ENCODE data around the gene AGO1. TPM values are rescaled to one million over a fixed set of nuclear protein-coding genes. Genes with fewer than 3 reads are reported as not detected.
"Not testable (repeated sequence)": the region's sequence is repeated elsewhere in the genome, so short reads cannot be mapped to it uniquely, and the experiment has no call there.

The AGO1 gene
- total RNA-seq, 2 donors from 2014 or later: 5.6 to 13.2 TPM

- TF ChIP-seq POLR2A (IDR thresholded peaks at IDR 0.05) (no peak), CTCF (IDR thresholded peaks at IDR 0.05) (no peak)
- no peak overlapping the region for H3K4me3 ChIP-seq
- 87 to 100% methylated on average over 1 of the region's 1 CpG for WGBS, 2 donors
- H3K9me3 ChIP-seq: no peaks in the 10 kb centered on the region
- no peak for DNase-seq
- no peak overlapping the region for H3K27ac ChIP-seq
- H3K36me3 ChIP-seq (replicated peaks in 1 of 2; ENCODE audit: insufficient read depth in 1 of 2, low read depth in 2 of 2): peaks cover 0 to 3% of the 10 kb centered on the region in 2 donors
- no peaks in the 10 kb centered on the region for H3K4me1 ChIP-seq
- no peaks in the 10 kb centered on the region for H3K27me3 ChIP-seq
- intact Hi-C loops (cut with DNase I): no loop called here
- no peak for ATAC-seq
These were observed 85.4 kb downstream of the AGO1 start for GRCh38 chr1:35968396-35968795.

GRCh38 chr1:35971601-35972000, 88.6 kb downstream of the AGO1 start:
- H3K27ac ChIP-seq: no peak overlapping the region
- H3K27me3 ChIP-seq: no peaks in the 10 kb centered on the region
- ATAC-seq: no peak
- DNase-seq: no peak
- 89 to 92% methylated on average over 2 of the region's 2 CpGs for WGBS, 2 donors
- no peak overlapping the region for H3K4me3 ChIP-seq
- H3K36me3 ChIP-seq (replicated peaks in 1 of 2; ENCODE audit: insufficient read depth in 1 of 2, low read depth in 2 of 2): peaks cover 5 to 9% of the 10 kb centered on the region in 2 donors
- H3K9me3 ChIP-seq: no peaks in the 10 kb centered on the region
- TF ChIP-seq CTCF (IDR thresholded peaks at IDR 0.05) (no peak), POLR2A (IDR thresholded peaks at IDR 0.05) (no peak)
- no peaks in the 10 kb centered on the region for H3K4me1 ChIP-seq
- intact Hi-C loops (cut with DNase I): no loop called here

GRCh38 chr1:35972631-35973030, 89.6 kb downstream of the AGO1 start:
- H3K36me3 ChIP-seq (replicated peaks in 1 of 2; ENCODE audit: insufficient read depth in 1 of 2, low read depth in 2 of 2); H3K9me3 ChIP-seq; H3K4me3 ChIP-seq; H3K27me3 ChIP-seq; H3K4me1 ChIP-seq; intact Hi-C loops (cut with DNase I); ATAC-seq; H3K27ac ChIP-seq; DNase-seq: not testable (repeated sequence)
- WGBS, 2 donors: 93% methylated on average over 3 of the region's 3 CpGs

- Histone ChIP-seq H3K27ac (no peak overlapping the region), H3K4me1 (no peaks in the 10 kb centered on the region), H3K9me3 (no peaks in the 10 kb centered on the region), H3K36me3 (replicated peaks in 1 of 2; ENCODE audit: insufficient read depth in 1 of 2, low read depth in 2 of 2) (peaks cover 0 to 5% of the 10 kb centered on the region in 2 donors), H3K27me3 (no peaks in the 10 kb centered on the region), H3K4me3 (no peak overlapping the region)
- ATAC-seq (no peak), DNase-seq (no peak)
- intact Hi-C loops (cut with DNase I): no loop called here
- TF ChIP-seq CTCF (IDR thresholded peaks at IDR 0.05) (no peak), POLR2A (IDR thresholded peaks at IDR 0.05) (no peak)
These were observed 97.1 kb downstream of the AGO1 start for GRCh38 chr1:35980090-35980489.

Other genes starting within 250 kb of the AGO1 start
- gene PSMB2, start 241.7 kb upstream of the AGO1 start, total RNA-seq: 10 to 100 TPM; 13.2 to 17.5 TPM
- 1 to 10 TPM; 3.1 to 6.6 TPM for gene C1orf216, start 164.3 kb upstream of the AGO1 start, total RNA-seq
- gene CLSPN, start 113.2 kb upstream of the AGO1 start, total RNA-seq: not detected
- 10 to 100 TPM in 1 of 2 donors, 1 to 10 TPM in 1; 6.9 to 11.9 TPM for gene AGO4, start 75.2 kb upstream of the AGO1 start, total RNA-seq
- gene AGO3, start 47.9 kb downstream of the AGO1 start, total RNA-seq: 10 to 100 TPM; 10.9 to 12.2 TPM
- gene TEKT2, start 200.9 kb downstream of the AGO1 start, total RNA-seq: 1 to 10 TPM; 1.3 to 1.6 TPM
- gene ADPRS, start 205.7 kb downstream of the AGO1 start, total RNA-seq: 10 to 100 TPM; 16.2 to 25.2 TPM
- 1 to 10 TPM; 1.3 to 1.6 TPM for gene COL8A2, start 242.0 kb downstream of the AGO1 start, total RNA-seq